ENCODE data around the gene CACNA1G. TPM values are rescaled to one million over a fixed set of nuclear protein-coding genes. Genes with fewer than 3 reads are reported as not detected.

CACNA1G gene
- total and polyA plus RNA-seq, 3 donors from 2014 or later = 1.3 to 1.7 (median 1.7) TPM

GRCh38 chr17:50551884-50552283 is 8.6 kb upstream of the CACNA1G start:
- intact Hi-C loops (cut with DNase I; ENCODE audit: low total_unique reads) = loop anchor here (10.0 kb wide), 1 partner anchor 283 kb away; the partner anchor contains the start of gene WFIKKN2
- no peak overlapping the region for H3K4me3 ChIP-seq
- WGBS, 2 donors = 79 to 91% methylated on average over 5 to 12 of the region's 12 CpGs
- no peaks in the 10 kb centered on the region for H3K27me3 ChIP-seq
- H3K9me3 ChIP-seq = no peaks in the 10 kb centered on the region
- TF ChIP-seq CTCF (IDR thresholded peaks at IDR 0.05) (no peak), POLR2A (IDR thresholded peaks at IDR 0.05) (no peak)
- peaks cover 9% of the 10 kb centered on the region for H3K4me1 ChIP-seq
- DNase-seq = no peak
- no peaks in the 10 kb centered on the region for H3K36me3 ChIP-seq (ENCODE audit: low read depth, missing control alignments)
- H3K27ac ChIP-seq = no peak overlapping the region

GRCh38 chr17:50554201-50554600 is 6.3 kb upstream of the CACNA1G start:
- Histone ChIP-seq H3K4me3 (no peak overlapping the region), H3K27me3 (no peaks in the 10 kb centered on the region), H3K36me3 (ENCODE audit: low read depth, missing control alignments) (no peaks in the 10 kb centered on the region), H3K4me1 (peaks cover 4% of the 10 kb centered on the region), H3K9me3 (no peaks in the 10 kb centered on the region), H3K27ac (no peak overlapping the region)
- intact Hi-C loops (cut with DNase I; ENCODE audit: low total_unique reads) = loop anchor here (10.0 kb wide), 1 partner anchor 281 kb away; the partner anchor contains the start of gene WFIKKN2
- TF ChIP-seq POLR2A (IDR thresholded peaks at IDR 0.05) = no peak
- TF ChIP-seq CTCF (IDR thresholded peaks at IDR 0.05) = no peak
- WGBS, 2 donors = 93 to 96% methylated on average over 12 to 17 of the region's 17 CpGs
- DNase-seq = no peak

- peaks cover 24% of the 10 kb centered on the region for H3K4me1 ChIP-seq
- H3K27me3 ChIP-seq = no peaks in the 10 kb centered on the region
- intact Hi-C loops (cut with DNase I; ENCODE audit: low total_unique reads) = loop anchor here (5.0 to 10.0 kb wide), 2 partner anchors 70 to 278 kb away; partner anchors contain the start of gene WFIKKN2
- no peaks in the 10 kb centered on the region for H3K9me3 ChIP-seq
- H3K27ac ChIP-seq = no peak overlapping the region
- no peaks in the 10 kb centered on the region for H3K36me3 ChIP-seq (ENCODE audit: low read depth, missing control alignments)
- TF ChIP-seq POLR2A (IDR thresholded peaks at IDR 0.05) (no peak), CTCF (IDR thresholded peaks at IDR 0.05) (no peak)
- H3K4me3 ChIP-seq = no peak overlapping the region
- DNase-seq = no peak
- whole genome bisulfite sequencing, 2 donors = 57 to 59% methylated on average over 4 to 5 of the region's 5 CpGs
These were observed 3.7 kb upstream of the CACNA1G start for GRCh38 chr17:50556803-50557202.

- DNase-seq = no peak
- Histone ChIP-seq H3K4me1 (peaks cover 24% of the 10 kb centered on the region), H3K4me3 (no peak overlapping the region), H3K9me3 (no peaks in the 10 kb centered on the region), H3K27me3 (no peaks in the 10 kb centered on the region), H3K27ac (no peak overlapping the region), H3K36me3 (ENCODE audit: low read depth, missing control alignments) (no peaks in the 10 kb centered on the region)
- TF ChIP-seq POLR2A (IDR thresholded peaks at IDR 0.05) (no peak), CTCF (IDR thresholded peaks at IDR 0.05) (no peak)
- intact Hi-C loops (cut with DNase I; ENCODE audit: low total_unique reads) = loop anchor here (5.0 to 10.0 kb wide), 2 partner anchors 70 to 277 kb away; partner anchors contain the start of gene WFIKKN2
- WGBS, 2 donors = 89 to 98% methylated on average over 4 of the region's 4 CpGs
These were observed 2.9 kb upstream of the CACNA1G start for GRCh38 chr17:50557630-50558029.

- no peak for DNase-seq
- intact Hi-C loops (cut with DNase I; ENCODE audit: low total_unique reads) = loop anchor here (5.0 to 10.0 kb wide), 2 partner anchors 69 to 277 kb away; partner anchors contain the start of gene WFIKKN2
- Histone ChIP-seq H3K9me3 (no peaks in the 10 kb centered on the region), H3K27ac (peak overlapping the region in 1 of 2 donors; percentile 50), H3K4me3 (no peak overlapping the region), H3K36me3 (ENCODE audit: low read depth, missing control alignments) (no peaks in the 10 kb centered on the region), H3K27me3 (no peaks in the 10 kb centered on the region), H3K4me1 (peaks cover 24% of the 10 kb centered on the region)
- 68 to 76% methylated on average over 4 of the region's 4 CpGs for WGBS, 2 donors
- TF ChIP-seq CTCF (IDR thresholded peaks at IDR 0.05) (no peak), POLR2A (IDR thresholded peaks at IDR 0.05) (no peak)
These were observed 2.4 kb upstream of the CACNA1G start for GRCh38 chr17:50558091-50558490.

Measured in testis (tissue), 3 donors.